GM04503 (cell line): ENCODE results near the gene FNDC8.
"Not testable (repeated sequence)": the region's sequence is repeated elsewhere in the genome, so short reads cannot be mapped to it uniquely, and the experiment has no call there.

ENCODE experiments used
- DNase-seq: peaks from one replicate; pipeline ENCODE4 v3.0.0-alpha.2; 2012; ENCODE audit warnings: low read depth

Gene FNDC8

DNA sequence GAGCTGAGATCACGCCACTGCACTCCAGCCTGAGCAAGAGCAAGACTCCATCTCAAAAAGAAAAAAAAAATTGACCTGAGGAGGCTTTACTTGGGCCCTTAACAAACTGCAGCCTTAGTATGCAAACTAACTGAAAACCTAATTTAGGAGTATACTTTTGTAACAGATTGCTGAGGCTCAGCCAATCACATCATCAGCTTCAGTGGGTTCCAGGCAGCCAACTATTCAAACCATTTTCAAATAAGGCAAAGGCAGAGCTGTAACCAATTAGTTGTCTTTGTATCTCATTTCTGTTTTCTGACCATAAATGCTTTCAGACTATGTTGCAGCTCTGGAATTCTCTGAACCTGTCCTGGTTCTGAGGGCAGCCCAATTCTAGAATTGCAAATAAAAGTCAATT is 25.7 kb upstream of the FNDC8 start:
- DNase-seq, result no peak

DNA sequence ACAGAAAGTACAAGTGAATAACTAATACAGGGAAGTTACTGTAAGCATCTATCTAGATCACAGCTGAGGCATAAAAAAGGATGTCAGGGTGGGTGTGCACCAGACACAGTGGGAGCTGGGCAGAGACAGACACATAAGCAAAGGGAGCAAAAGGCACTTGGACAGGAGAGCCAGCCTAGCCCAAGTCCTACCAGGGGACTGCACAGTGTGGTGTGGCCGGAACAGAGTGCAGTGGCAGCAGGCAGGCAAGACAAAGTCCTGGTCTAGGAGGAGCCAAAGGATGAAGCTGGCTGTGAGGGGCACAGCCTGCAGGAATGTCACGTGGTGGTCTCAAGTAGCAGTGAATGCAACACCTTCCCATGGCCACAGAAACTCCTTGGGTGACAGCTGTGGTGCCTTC is 23.6 kb upstream of the FNDC8 start:
- no peak for DNase-seq

DNA sequence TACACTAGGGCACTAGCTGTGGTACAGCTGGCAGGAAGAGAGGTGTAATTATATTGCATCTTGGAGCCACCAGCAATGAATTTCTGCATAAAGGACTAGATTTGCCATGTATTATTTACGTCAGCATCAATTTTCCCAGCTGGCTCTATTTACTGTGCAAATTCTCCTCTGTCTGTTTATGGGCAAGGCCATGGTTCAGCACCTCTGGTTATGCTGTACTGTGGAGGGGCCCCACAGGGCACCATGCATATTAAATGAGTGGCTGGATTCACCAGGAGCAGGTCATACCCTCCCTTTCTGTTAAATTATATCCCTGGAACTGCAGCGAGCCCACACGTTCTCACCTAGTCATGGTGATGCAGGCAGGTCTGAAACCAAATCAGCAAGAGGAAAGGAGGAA is 21.5 kb upstream of the FNDC8 start:
- DNase-seq, result no peak

DNA sequence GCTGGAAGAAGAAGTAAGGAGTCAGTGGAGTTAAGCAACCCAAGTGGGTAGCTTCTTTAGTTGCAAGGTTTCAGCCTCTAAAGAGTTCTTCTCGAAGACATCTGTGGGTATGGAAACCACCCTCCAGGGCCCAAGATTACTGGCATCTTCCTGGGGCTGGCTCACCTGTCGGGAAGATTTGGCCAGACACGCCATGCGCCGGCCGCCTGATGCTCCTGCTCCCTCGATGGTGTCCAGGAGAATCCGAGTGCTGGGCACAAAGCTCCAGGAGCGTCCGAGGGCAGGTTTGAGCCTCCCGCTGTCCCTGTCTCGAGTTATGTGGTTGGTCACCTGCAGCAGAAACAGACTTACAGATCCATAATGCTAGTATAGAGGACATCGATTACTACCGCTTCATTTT is 20.4 kb upstream of the FNDC8 start:
- no peak for DNase-seq

DNA sequence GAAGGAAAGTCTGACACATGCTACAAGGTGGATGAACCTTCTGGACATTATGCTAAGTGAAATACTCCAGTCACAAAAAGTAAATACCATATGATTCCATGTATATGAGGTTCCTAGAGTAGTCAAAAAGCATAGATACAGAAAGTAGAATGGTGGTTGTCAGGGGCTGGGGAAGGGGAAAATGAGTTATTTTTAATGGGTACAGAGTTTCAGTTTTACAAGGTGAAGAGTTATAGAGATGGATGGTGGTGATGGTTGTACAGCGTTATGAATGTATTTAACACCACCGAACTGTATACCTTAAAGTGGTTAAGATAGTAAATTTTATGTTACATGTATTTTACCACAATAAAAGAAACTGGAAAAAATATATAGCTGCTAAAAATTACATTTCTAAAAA is 19.7 kb upstream of the FNDC8 start:
- no peak for DNase-seq

DNA sequence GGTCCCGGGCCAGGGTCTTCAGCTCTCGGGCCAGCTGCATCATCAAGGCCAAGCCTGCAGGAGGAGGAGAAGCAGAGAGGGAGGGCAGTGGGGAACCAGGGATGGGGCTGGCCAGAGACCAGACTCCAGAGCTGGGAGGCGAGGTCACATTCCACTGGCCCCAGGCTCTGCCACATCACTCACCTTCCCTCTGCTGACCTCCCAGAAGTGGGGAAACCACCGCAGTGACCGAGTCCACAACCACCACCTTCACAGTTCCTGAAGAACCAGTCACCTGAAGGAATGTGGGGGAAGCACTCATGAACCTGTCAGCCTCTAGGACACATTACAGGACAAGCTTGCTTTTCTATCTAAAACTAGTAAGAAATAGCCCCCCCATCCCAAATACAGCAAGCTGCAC is 18.1 kb upstream of the FNDC8 start:
- no peak for DNase-seq

DNA sequence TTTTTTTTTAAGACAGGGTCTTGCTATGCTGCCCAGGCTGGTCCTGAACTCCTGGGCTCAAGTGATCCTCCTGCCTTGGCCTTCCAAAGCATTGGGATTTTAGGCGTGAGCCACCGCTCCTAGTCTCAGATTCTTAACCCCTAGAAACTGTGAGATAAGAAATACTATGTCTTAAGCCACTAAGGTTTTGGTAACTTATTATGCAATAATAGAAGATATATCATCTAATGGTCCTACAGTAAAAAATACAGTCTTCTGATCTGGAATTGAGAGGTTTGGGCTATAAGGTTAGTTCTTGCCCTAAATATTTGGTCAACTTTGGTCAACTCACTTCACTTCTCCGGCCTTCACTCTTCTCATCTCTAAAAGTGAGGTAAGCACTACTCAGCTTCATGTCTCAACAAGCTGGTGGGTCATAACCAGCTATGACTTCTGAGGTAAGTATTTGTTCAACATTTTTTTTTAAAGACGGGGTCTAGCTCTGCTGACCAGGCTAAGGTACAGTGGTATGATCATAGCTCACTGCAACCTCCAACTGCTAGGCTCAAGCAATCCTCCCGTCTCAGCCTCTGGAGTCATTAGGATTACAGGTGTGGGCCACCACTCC is 16.5 kb upstream of the FNDC8 start:
- DNase-seq, result no peak

DNA sequence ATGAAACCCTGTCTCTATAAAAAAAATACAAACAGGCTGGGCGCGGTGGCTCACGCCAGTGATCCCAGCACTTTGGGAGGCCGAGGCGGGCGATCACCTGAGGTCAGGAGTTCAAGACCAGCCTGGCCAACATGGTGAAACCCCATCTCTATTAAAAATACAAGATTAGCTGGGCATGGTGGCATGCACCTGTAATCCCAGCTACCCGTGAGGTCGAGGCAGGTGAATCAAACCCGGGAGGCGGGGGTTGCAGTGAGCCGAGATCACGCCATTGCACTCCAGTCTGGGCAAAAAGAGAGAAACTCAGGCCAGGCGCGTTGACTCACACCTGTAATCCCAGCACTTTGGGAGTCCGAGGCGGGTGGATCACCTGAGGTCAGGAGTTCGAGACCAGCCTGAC is 10.6 kb upstream of the FNDC8 start:
- not testable (repeated sequence) for DNase-seq

DNA sequence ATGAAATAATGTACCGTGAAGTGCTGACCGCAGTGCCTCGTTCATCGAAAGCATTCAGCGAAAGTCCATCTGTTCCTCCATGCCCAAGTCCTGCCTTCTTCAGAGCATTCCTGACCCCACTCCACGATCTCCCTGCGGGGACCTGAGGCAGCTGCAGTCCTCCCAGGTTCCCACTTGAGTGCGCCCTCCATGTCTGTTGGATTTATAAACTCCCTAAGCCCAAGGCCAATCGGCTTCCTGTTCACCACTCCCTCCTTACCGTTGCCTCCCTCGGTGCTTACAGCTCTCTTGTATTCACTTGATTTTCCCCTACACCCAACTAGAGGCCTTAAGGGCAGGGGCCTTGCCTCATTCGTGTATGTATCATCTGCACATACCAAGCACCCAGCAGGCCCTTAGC is 4.6 kb upstream of the FNDC8 start:
- no peak for DNase-seq

DNA sequence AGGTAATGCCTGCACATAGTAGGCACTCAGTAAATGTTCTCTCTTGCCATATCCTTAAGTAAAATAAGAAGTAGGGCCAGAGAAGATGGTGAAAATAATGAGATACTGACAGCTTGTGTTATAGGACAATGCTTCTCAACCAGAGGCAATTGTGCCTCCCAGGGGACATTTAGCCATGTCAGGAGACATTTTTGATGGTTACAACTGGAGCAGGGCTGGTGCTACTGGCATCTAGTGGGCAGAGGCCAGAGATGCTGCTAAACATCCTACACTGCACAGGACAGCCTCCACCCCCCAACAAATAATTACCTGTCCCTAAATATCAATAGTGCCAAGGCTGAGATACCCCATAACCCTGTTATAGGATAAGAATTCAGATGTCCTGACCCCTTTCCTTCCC is 3.4 kb upstream of the FNDC8 start:
- DNase-seq, result no peak

DNA sequence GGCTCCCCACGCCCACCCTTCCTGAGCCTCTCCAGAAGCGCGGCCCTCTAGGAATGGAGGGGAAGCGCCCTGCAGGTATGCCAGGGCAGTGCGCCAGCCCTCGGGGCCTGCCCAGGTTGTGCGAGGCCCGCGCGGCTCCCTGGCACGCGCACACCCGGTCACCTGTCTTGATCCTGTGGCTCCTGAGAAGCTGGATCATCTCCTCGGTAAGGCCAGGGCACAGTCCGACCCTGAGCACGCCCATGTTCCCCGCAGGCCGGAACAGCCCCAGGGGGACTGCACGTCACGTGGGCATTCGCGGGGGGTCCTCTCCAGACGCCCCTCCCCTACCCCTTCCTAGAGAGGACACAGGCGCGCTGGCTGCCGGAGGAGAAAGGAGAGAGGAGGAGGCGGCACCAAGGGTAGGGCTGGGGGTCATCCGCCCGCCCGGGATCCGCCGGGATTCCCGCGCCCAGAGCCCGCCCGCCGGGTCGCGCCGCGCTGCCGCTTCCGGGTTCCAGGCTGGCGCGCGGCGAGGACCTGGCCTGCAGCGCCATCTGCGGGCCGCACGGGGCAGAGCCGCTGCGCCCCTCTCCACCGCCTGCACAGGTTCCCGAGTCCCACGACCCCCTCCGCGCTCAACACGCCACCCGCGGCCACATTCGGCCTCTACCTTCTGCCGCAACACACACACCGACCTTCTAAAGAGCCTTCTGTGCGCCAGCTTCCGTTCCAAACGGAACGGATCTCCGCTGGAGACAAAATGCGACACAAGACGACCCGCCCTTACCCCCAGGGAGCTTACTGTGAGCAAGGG is 1.8 kb upstream of the FNDC8 start, which contains the start of gene RAD51D:
TSS of gene RAD51D (minus strand) at position 491 of the 796 bp plus-strand sequence. CDS start at position 244, 247 bp downstream.
- no peak for DNase-seq

DNA sequence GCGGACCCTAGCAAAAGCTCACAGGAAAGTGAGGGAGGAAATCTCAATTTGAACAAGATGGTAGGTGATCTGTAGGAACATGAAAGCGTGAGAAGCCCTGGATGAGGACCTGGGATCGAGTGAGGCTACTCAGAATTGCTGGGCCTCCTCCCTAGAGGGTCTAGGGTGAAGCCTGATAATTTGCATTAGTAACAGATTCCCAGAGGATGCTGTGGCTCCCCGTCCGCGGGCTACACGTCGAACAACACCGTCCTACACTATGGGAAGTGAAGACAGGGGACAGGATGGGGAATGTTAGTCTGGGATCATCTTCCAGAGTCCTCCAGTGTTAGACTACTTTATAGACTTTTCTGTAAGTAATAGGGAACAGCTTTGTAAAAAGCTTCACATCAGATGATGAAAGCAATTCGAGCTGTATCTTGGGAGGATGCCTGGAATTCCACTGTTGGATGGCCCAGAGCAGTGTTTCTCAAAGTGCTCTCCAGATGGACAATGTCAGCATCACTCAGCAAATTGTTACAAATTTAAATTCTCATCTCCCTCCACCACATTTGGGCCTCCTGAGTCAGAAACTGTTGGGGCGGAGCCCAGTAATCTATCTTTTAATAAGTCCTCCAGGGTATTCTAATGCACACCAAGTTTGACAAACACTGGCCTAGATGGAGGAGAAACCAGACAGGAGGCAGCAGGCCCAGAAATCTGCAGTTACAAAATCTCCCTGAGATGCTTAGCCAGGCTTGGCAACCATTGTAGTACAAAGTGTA is 6.5 kb downstream of the FNDC8 start:
- DNase-seq, result peak; percentile 67

DNA sequence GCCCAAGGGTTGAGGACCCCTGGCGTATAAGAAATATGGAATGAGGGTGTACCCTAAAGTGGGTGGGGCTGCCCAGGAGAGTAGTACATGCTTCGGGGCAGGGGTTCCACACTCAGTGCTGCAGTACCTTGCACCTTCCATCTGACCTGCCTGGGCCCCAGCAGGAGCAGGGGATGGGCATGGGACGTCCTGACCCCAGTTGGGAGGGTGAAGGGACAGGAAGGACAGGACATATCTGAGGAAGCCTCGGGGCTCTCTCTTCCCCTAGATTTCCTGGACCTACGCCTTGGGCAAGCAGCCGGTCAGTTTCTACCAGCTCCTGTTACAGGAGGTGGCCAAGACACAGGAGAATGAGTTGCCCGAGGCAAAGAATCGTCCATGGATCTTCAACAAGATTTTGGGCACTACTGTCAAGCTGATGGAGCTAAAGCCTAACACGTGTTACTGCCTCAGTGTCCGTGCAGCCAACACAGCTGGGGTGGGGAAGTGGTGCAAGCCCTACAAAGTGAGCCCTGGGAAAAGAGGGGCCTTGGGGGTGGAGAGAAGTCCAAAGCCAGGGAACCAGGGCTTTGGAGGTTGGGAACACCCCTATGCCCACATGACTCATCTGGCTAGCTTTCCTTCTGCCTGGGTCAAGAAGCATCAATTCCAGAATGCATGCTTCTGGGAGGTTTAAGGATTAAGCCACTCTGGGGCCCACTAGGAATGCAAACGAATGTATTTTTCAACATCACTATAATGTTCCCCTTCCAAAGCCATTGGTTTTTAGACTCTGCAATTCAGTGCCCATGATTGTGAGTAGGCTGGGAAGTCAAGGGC is 7.9 kb downstream of the FNDC8 start:
- DNase-seq, result no peak

DNA sequence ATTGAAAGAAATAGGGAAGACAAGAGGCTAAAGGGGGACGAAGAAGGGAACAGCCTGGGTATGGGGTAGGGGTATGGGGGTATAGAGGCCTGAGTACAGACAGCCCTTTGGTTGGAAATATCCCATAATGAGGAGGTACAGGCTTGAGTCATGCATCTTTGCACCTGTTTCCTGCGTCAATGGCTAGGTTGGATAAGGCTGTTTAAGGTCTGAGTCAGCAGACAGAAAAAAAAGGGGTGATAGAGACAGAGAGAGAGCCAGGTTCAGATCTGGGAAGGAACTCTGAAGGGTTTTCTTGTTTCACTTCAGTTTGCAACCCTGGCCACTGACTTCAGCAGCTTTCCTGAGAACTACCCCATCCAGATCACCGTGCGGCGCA is 8.5 kb downstream of the FNDC8 start:
- no peak for DNase-seq

DNA sequence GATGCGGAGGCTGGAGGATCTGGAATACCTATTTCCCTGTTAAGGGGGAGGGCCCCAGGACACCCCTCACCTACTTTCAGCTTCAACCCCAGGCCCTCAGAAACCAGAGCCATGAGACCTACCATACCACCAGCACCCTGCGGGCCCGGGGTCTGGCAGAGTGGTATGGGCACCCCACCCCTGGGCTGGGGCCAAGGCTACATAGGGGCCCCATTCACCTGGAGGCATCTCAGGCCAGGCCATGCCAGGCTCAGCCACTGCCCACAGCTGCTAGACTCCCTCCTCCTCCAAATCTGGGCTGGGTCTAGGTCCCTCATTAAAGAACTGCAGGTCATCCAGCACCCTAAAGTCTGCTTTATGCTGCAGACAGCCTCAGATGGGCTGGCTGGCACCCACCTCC is 9.0 kb downstream of the FNDC8 start:
- no peak for DNase-seq

DNA sequence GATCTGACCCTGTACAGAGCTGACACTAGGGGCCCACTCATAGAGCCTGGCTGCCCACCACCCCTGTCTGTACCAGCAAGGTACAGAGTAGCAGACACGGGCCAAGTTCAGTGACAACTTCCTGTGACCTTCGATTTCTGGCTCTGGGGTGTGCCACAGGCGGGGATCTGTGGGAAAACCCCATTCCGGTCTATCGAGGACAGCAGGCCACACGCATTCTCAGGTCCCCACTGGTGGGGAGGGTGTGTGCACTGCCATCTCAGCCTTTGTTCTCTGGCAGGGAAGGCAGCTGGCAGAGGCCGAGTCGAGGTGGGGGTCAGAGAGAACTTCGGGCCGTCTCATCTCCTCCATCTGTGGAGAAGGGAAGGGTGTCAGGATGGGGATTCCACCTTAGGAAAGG is 10.7 kb downstream of the FNDC8 start:
- no peak for DNase-seq

DNA sequence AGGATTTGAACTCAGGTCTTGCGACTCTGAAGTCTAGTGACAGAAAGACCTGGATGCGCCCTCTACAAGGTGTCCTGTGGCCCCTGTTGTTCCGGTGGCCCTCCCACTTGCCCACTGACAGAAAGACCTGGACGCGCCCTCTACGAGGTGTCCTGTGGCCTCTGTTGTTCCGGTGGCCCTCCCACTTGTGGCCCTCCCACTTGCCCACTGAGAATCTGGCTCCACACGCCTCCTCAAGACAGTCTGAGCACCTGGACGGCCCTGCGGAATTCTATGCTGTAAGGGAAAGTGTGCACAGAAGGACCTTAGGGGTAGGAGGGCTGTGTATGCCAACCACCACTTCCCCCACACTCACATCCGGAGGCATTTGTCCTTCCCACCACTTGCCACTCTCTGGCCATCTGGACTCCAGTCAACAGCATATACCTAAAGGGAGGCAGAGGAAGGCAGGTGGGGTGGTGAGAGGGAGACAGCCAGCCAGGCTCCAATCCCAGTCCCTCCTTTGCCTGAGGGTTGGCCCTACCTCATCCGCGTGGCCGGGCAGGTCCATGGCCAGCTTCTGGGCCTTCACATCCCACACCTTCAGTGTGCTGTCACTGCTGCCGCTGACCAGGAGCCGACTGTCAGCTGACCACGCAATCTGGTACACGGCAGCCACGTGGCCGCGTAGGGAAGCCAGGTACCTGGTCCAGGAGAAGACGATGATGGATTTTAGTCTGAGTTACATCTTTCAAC is 11.6 kb downstream of the FNDC8 start:
- DNase-seq, result no peak

DNA sequence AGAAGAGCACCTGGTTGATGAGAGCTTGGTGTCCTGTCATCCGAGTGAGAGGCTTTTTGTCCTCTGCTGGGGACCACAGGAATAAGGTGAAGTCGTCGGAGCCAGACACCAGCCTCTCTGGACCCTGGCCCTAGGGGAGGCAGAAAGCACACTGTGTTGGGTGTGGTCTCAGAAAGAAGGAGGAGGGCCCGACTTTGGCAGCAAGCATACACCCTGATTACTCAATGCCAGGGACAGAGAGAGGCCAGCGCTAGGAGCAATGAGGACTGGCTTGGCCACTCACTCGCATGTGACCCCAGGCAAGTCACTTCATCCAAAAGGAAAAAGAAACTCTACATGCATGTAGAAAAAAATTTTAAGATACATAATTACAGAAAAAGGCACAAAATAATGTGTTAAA is 13.9 kb downstream of the FNDC8 start:
- no peak for DNase-seq

DNA sequence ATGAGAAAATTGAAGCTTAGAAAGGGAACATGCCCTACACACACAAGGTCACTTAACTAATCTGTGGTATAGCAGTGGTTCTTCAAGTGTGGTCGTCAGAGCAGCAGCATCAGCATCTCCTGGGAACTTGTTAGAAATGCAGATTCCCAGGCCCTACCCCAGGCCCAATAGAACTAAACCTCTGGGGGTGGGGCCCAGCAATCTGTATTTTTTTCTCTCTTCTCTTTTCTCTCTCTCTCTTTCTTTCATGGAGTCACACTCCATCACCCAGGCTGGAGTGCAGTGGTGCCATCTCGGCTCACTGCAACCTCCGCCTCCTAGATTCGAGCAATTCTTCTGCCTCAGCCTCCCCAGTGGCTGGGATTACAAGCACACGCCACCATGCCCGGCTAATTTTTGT is 16.8 kb downstream of the FNDC8 start:
- no peak for DNase-seq

DNA sequence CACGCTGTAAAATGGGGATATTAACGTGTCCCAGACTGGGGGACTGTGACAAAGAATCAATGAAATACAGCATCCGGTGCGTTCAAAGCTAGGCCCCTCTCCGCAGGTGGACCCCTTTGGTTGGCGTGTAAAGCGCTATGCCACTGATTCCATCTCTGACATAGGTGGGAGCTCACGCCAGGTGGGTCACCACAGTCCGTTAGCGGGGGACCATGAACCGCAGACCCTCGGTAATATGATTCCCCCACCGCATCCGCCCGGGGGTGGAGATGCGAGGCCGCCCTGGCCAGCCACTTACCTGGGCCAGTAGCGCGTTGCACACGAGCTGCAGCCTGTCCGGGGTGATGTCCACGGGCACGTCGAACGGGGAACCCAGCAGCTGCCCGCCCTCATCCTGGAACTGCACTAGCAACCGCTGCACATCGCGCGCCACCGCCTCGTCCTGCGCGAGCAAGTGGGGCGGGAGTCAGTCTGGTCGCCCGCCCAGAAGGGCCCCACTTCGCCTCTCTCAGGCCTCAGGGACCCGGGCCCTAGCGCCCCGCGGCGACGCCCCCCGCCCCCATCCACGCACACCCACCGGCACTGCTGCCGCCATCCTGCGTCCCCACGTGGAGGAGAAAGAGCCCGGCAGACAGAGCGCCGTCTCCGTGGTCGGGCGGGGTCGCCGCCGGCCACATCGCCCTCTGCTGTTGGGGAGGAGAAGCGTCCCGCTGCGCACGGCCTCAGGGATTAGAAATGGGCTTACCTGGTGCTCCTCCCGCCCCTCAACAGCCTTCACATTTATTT is 20.5 kb downstream of the FNDC8 start, which contains the start of gene NLE1:
TSS of gene NLE1 (minus strand) at position 623 of the 786 bp plus-strand sequence. CDS start at position 595, 28 bp downstream.
- no peak for DNase-seq

DNA sequence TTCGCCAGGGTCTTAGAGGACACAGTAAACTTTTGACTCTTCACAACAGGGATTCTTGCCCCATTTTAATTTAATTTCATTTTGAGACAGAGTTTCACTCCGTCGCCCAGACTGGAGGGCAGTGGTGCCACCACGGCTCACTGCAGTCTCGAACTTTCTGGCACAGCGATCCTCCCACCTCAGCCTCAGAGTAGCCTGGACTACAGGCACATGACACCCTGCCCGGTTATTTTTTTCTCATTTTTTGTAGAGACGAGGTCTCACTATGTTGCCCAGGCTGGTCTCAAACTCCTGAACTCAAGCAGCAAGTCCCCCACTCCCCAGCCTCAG is 21.0 kb downstream of the FNDC8 start:
- DNase-seq, result no peak
